Small intestine (tissue), 7 donors: ENCODE results near the gene CLTA. TPM values are rescaled to one million over a fixed set of nuclear protein-coding genes. Genes with fewer than 3 reads are reported as not detected.

Source experiments
- DNase-seq, 2 donors: peaks; one replicate each; pipeline versions ENCODE4 v3.0.0 to v3.0.0-alpha.2; 2013
- FAIRE-seq: peaks from 2 replicates; lab custom pipeline; 2012; peaks lifted over from hg19 to GRCh38; lab: Jason Lieb, UNC
- H3K27ac ChIP-seq, 3 donors: one replicate each; pipeline ENCODE4 v1.5.1; 2013; ENCODE audit warnings: low read length in 2 of 3, mild to moderate bottlenecking in 2 of 3, control low read depth in 1 of 3, inconsistent platforms in 1 of 3, low read depth in 1 of 3, moderate library complexity in 1 of 3
- H3K27me3 ChIP-seq, 3 donors: one replicate each; pipeline ENCODE4 v1.6.1; 2013; ENCODE audit warnings: low read length in 3 of 3, inconsistent platforms in 1 of 3; ENCODE audit not compliant: control insufficient read depth in 3 of 3, insufficient read depth in 3 of 3
- H3K36me3 ChIP-seq, 3 donors: one replicate each; pipeline ENCODE4 v1.6.1; 2013; ENCODE audit warnings: low read length in 3 of 3, inconsistent platforms in 1 of 3, low read depth in 1 of 3, mild to moderate bottlenecking in 1 of 3, moderate library complexity in 1 of 3; ENCODE audit not compliant: control insufficient read depth in 3 of 3, insufficient read depth in 2 of 3
- H3K4me1 ChIP-seq, 3 donors: one replicate each; pipeline ENCODE4 v1.6.1; 2013; ENCODE audit warnings: low read length in 2 of 3, inconsistent platforms in 1 of 3, low read depth in 1 of 3, mild to moderate bottlenecking in 1 of 3, moderate library complexity in 1 of 3; ENCODE audit not compliant: control insufficient read depth in 3 of 3, insufficient read depth in 2 of 3
- H3K4me3 ChIP-seq, 3 donors: one replicate each; pipeline ENCODE4 v1.5.1; 2013; ENCODE audit warnings: low read length in 3 of 3, control low read depth in 1 of 3, inconsistent platforms in 1 of 3, low read depth in 1 of 3, mild to moderate bottlenecking in 1 of 3, moderate library complexity in 1 of 3
- H3K9me3 ChIP-seq, 2 donors: one replicate each; pipeline ENCODE4 v1.6.1; 2013; ENCODE audit warnings: low read depth in 1 of 2, low read length in 1 of 2; ENCODE audit not compliant: control insufficient read depth in 2 of 2, insufficient read depth in 1 of 2
- WGBS, 3 donors: extraction: QIAGEN DNeasy Blood & Tissue Kit; methylation state at CpG; one replicate each; pipeline ENCODE4 v1.1.7; 2013; 5-methylcytosine and 5-hydroxymethylcytosine counted together
- polyA plus RNA-seq, 4 donors: library from polyadenylated mRNA; stranded (reverse) in 3 of 4; unstranded in 1 of 4; fragments of 200-250 nt in 3 of 4; fragments of 120-200 nt in 1 of 4; gene quantifications; one replicate each; pipeline versions ENCODE4 v1.2.1 to v1.2.3, GENCODE V29; 2013
- donor health status: healthy with polysubstance abuse.
- donor health status: control.
- donor health status: control.
- donor health status: Bipolar disorder and iron deficiency.
- donor health status: healthy.

The CLTA gene
- polyA plus RNA-seq, 4 donors: 176 to 279 (median 273) TPM

- peak within 1 kb of the TSS; percentile 72 to 94 (median 90) for H3K27ac ChIP-seq
- WGBS, 3 donors: 2 to 3% (median 3%) methylated on average over 41 to 73 of the region's 73 CpGs
- FAIRE-seq: no peak
Measured at GRCh38 chr9:36258208-36258995, 67.7 kb downstream of the CLTA start, which contains the start of gene GNE. Gene GNE, minus strand, starts transcription at chr9:36258448. Its CDS starts 9,093 bp downstream, at chr9:36249355.

GRCh38 chr9:36258996-36259533 is 68.3 kb downstream of the CLTA start:
- Histone ChIP-seq H3K27ac (peak overlapping the region; percentile 72 to 94 (median 90)), H3K4me1 (peaks cover 0 to 3% (median 0%) of the 10 kb centered on the region in 3 donors), H3K9me3 (no peaks in the 10 kb centered on the region), H3K36me3 (no peaks in the 10 kb centered on the region), H3K27me3 (no peaks in the 10 kb centered on the region), H3K4me3 (peak overlapping the region in 2 of 3 donors; percentile 81 to 91)
- WGBS, 3 donors: 56 to 61% (median 61%) methylated on average over 7 of the region's 7 CpGs
- FAIRE-seq: no peak
- DNase-seq: no peak

More at GRCh38 chr9:36258208-36258995, 67.7 kb downstream of the CLTA start, which contains the start of gene GNE:
- DNase-seq: peak; percentile 90 to 97
- H3K4me1 ChIP-seq: peaks cover 0 to 3% (median 0%) of the 10 kb centered on the region in 3 donors
- no peaks in the 10 kb centered on the region for H3K36me3 ChIP-seq
- H3K4me3 ChIP-seq: peak within 1 kb of the TSS; percentile 81 to 92 (median 91)
- no peaks in the 10 kb centered on the region for H3K27me3 ChIP-seq
- H3K9me3 ChIP-seq: no peaks in the 10 kb centered on the region

Other genes starting within 250 kb of the CLTA start
- gene OR2S2, start 232.8 kb upstream of the CLTA start, polyA plus RNA-seq: under 1 TPM in 1 of 4 donors, not detected in 3; 0.06 TPM
- gene RECK, start 154.0 kb upstream of the CLTA start, polyA plus RNA-seq: 1 to 10 TPM in 2 of 4 donors, under 1 TPM in 1, not detected in 1; 0.81 to 5.0 (median 4.7) TPM
- 10 to 100 TPM in 3 of 4 donors, 1 to 10 TPM in 1; 3.4 to 22.3 (median 14.8) TPM for gene GLIPR2, start 54.2 kb upstream of the CLTA start, polyA plus RNA-seq
- gene CCIN, start 21.5 kb upstream of the CLTA start, polyA plus RNA-seq: under 1 TPM in 1 of 4 donors, not detected in 3; 0.04 TPM
- gene GNE, start 67.5 kb downstream of the CLTA start, polyA plus RNA-seq: 10 to 100 TPM in 1 of 4 donors, 1 to 10 TPM in 3; 3.6 to 13.1 (median 4.9) TPM
- gene RNF38, start 209.3 kb downstream of the CLTA start, polyA plus RNA-seq: 10 to 100 TPM in 1 of 4 donors, 1 to 10 TPM in 3; 6.0 to 22.6 (median 8.1) TPM